Ecto neural progenitor cell (in vitro differentiated cells): ENCODE data around the gene KNSTRN.
A peak's percentile ranks its signal among the peaks of the same experiment; 100 is the strongest.

Source experiments
- DNase-seq: peaks from one replicate; pipeline ENCODE4 v3.0.0-alpha.2; 2018; ENCODE audit warnings: low spot score

The KNSTRN gene

DNA sequence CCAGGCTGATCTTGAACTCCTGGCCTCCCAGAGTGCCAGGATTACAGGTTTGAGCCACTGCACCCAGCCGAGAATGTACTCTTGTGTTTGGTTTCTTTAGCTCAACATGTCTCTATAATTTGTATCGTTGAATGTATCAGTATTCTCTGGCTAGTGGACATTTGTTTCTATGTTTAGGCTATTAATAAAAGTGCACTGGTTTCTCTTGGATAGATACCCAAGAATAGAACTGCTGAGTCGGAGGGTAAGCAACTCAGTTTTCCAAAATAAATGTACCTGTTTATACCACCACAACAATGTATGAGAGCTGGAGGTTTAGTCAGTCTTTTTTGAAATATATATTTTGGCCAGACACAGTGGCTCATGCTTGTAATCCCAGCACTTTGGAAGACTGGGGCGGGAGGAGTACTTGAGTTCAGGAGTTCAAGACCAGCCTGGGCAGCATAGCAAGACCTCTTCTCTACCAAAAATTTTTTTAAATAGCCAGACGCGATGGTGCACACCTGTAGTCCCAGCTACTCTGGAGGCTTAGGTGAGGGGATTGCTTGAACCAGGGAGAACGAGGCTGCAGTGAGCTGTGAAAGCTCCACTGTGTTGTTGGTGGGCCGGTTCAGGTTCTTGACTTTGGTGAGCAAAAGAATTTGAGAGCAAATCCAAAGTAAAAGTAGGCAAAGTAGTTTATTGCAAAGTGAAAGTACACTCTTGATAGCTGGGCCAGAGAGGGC is 15.3 kb downstream of the KNSTRN start:
- DNase-seq = no peak

DNA sequence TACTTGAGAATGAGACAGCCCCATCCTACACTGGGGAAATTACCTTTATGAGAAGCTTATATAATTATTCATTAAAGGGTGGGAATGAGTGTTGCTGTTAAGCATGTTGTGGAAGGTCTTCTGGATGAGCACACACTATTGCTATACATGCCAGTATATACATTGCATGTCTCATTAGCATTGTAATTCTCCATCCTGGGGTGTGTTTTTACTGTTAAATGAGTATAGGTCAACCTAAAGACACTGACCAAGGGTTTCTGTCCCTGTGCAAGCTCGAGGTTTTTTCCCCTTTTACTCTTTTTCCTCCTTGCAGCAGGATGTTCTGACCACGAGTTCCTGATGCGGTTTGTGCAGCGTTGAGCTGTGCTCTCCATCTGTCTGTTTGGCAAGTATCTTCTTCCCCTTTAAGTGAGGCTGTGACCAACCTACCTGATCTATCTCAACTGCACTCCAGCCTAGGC is 15.9 kb downstream of the KNSTRN start:
- DNase-seq = no peak

DNA sequence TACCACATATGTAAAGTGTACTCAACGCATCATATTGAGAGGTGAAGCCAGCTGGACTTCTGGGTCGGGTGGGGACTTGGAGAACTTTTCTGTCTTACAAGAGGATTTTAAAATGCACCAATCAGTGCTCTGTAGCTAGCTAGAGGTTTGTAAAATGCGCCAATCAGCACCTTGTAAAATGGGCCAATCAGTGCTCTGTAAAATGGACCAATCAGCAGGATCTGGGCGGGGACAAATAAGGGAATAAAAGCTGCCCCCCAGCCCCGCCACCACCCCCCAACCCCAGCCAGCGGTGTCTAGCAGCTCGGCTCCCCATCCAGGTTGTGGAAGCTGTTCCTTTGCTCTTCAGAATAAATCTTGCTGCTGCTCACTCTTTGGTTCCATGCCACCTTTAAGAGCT is 16.8 kb downstream of the KNSTRN start:
- DNase-seq = no peak

DNA sequence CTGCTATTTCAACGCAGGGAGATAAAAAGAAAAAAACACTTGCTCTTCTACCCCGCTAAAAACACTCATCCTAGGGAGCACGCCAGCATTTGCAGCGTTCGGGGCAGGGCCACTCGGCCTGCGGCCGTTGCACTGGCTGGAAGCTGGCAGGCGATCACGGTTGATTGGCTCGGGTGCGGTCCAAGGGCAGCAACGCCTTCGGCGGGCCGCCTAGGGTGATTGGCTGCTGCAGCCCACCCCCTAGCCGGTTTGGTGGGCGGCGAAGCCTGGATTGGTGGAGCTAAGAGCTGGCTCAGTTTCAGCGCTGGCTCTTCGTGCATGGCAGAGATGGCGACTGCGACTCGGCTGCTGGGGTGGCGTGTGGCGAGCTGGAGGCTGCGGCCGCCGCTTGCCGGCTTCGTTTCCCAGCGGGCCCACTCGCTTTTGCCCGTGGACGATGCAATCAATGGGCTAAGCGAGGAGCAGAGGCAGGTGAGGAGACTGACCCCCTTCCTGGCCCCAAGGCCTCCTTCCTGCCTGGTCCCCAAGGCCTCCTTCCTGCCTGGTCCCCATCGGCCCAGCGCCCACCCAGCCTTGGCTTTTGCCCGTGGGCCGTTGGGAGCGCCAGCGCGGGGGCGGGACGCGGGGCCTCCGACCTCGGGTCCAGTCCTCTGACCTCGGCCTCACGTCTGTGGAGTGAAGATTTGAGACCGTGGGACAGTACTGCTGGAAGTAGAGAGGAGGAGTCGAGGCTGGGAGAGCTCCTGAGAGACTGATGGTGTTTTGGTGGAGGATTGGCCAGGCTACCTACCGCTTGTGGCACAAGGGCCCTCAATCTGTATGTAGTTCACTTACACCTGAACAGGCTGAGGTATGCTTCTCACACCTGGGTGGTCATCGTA is 23.2 kb downstream of the KNSTRN start, which contains the start of gene IVD:
TSS of gene IVD (plus strand) at position 295 of the 881 bp plus-strand sequence. CDS start at position 328, 33 bp downstream.
- peak; percentile 96 for DNase-seq

DNA sequence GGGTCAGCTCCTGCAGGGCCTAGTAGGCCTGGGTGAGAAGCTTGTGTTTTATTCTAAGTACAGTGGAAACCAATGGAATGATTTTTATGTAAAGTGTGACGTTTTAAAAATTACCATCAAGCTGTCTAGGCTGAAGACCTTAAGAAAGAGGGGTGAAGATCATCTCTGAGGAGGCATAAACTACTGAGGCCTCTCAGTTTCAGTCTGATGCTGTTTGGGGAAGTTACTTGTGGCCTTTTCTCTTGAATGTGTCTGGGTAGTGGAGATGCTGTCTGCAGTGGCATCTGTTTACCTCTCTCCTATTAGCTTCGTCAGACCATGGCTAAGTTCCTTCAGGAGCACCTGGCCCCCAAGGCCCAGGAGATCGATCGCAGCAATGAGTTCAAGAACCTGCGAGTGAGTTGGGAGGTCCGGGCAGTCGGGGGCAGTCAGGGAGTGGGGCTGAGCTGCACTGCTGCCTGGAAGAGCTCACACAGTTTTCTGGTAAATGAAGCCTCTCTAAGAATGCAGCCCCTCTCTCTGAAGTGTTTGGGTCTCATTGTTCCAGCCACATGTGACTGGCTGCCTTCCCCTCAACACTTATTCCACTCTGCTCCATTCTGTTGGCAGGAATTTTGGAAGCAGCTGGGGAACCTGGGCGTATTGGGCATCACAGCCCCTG is 24.9 kb downstream of the KNSTRN start:
- no peak for DNase-seq

DNA sequence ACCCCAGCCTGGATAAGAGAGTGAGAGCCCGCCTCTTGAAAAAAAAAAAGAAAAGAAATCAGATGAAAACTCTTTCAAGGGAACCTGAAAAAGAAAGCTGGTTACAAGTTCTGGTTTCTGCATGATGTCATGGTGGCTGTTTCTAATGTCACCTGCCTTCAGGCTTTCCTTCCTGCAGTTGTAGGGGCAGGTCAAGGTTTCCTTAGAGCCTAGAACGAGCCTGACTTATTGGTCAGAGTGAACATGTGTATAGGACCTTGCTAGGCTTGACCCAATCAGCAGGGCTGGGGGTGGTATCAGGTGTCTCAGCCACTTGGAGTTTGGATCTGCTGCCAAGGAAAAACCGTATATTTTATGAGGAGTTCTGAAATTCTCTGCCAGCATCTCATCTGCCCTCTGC is 26.8 kb downstream of the KNSTRN start:
- DNase-seq = no peak

DNA sequence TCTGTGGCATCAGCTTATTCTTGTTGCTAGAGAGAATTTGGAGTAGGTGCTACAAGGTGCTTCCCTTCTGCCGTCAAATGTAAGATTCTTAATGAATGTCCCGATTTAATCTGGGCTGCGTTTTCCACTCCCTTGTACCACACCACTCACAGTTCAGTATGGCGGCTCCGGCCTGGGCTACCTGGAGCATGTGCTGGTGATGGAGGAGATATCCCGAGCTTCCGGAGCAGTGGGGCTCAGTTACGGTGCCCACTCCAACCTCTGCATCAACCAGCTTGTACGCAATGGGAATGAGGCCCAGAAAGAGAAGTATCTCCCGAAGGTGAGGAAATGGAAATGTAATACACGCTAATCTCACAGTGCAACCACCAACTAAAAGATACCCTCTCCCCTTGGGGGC is 28.0 kb downstream of the KNSTRN start:
- DNase-seq = no peak

DNA sequence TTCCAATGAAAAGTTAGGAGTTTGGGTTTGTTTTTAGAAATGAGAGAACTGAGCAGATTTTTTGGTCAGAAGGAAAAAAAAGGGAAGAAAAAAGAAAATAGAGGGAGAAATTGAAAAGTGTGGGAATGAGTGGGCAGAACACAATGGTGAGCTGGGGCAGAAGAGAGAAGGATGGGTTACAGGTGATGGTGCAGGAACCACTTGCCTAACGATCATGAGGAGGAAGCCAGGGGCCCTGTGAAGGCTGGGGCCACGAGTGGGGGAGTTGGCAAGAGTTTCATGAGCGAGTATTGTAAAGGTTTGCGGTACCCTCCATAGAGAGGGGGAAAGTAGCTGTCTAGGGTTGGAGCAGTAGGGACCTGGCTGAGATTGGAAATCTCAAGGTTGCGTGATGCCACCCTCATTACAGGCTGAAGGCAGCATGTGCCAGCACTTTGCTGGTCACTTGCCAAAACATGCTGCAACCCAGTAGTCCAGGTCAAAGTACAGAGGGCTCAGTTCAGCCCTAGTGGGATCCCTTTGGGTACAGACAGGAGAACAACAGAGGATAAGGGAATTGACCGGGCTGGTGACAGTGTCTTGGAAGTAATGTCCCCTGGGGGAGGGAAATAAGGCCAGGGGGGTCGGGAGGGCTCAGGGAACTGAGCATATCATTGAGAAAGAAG is 29.7 kb downstream of the KNSTRN start:
- DNase-seq = no peak

DNA sequence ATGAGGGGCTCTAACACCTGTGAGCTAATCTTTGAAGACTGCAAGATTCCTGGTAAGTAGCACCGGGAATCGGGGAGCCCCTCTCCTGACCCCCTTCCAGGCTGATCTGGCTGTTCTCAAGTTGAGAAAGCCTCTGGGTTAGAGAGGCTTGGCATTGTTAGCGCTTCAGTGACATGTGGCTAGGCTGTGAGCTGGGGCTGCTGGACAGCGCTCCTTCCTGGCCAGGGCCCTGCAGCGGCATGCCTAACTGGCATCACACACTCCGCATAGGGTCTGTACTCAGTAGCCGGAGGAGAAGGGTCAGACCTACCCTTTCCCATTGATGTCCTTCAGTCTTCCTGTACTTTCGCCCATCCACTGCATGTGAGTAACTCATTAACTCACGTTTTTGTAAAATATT is 30.5 kb downstream of the KNSTRN start:
- DNase-seq = no peak

DNA sequence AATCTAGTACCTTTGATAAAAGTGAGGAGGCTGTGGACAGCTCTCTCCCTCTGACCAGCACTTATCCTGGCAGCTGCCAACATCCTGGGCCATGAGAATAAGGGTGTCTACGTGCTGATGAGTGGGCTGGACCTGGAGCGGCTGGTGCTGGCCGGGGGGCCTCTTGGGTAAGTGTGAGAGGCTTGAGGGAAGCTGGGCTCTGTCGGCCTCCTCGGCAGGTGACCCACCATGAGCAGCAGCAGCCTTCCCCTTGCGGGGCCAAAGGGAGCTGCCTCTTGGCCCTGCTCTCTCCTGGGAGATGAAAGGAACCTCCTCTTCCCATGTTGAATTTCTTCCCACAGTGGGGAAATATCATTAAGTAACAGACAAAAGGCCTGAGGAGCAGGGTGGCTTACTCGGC is 32.3 kb downstream of the KNSTRN start:
- DNase-seq = no peak

DNA sequence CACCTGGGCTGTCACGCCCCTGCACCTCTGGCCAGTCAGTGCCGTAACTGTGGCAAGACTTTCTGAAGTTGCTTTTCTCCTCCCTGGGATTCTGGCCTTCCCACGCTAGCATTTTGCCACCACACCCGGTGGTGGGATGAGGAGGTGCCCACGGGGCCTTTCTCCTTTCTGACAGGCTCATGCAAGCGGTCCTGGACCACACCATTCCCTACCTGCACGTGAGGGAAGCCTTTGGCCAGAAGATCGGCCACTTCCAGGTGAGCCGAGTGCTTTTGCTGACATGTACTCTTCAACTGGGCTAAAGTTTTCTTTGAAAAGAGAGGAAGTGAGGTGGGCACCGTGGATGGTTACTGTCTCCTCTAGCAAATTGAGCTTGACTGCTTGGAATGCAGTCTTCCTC is 32.7 kb downstream of the KNSTRN start:
- DNase-seq = no peak

DNA sequence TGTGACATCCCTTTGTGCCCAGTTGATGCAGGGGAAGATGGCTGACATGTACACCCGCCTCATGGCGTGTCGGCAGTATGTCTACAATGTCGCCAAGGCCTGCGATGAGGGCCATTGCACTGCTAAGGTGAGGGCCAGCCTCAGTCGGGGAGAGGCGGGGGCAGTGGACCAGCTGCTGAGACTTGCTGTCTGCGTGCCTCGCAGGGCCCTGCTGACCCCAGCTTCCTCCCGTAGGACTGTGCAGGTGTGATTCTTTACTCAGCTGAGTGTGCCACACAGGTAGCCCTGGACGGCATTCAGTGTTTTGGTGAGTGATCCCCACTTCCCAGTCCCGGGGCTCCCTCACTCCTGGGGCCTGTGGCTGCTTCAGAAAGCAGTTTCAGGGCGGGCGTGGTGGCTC is 33.5 kb downstream of the KNSTRN start:
- no peak for DNase-seq

DNA sequence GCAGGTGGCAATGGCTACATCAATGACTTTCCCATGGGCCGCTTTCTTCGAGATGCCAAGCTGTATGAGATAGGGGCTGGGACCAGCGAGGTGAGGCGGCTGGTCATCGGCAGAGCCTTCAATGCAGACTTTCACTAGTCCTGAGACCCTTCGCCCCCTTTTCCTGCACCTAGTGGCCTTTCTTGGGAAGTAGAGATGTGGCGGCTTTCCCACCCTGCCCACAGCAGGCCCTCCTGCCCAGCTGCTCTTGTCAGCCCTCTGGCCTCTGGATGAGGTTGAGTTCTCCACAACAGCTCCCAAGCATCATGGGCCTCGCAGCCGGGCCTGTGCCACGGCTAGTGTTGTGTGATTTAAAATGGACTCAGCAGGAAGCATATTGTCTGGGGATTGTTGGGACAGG is 35.6 kb downstream of the KNSTRN start:
- no peak for DNase-seq

DNA sequence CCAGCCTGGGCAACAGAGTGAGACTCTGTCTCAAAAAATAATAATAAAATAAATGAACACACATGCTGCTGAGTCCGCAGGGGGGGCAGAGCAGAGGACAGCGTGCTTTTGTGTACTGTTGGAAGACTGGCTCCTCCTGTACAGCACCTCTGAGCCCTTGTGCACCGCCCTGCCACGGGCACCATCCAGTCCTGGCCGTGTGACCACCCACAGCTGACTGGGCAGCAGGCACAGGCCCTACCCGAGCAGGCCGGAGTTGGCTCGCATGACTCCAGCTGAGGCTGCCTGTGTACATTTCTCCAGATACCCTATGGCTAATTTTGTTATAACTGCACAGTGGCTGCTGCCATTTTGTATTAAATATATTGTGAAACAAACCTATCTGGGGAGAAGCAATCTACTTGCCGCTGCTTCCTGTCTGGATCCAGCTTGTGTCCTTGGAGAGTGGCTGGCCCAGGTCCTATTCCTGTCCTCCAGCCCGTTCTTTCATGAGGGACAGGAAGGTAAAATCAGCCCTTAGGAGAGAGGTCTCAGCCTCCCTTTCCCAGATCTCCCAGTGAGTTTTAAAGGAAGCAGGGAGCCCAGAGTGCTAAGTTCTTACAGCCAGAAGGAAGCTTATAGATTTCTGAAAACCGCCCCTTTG is 37.7 kb downstream of the KNSTRN start:
- DNase-seq = no peak

DNA sequence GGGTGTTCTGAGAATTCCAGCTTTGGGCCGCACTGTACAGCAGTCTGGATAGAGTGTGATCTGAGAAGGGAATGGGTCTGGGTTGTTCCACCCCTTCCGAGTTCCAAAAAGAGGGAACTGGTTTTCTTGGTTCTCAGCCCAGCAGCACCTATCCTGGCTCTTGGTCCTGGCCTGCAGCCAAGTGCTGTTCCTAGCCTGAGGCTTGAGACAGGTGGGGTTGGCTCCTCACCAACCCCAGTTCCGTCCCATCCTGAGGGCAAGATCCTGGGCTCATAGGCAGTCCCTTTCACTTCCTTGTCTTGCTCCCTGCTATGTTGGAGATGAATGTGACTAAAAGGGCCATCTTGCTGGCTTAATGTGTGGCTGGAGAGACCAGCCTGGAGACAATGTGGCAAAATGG is 38.3 kb downstream of the KNSTRN start:
- DNase-seq = no peak

DNA sequence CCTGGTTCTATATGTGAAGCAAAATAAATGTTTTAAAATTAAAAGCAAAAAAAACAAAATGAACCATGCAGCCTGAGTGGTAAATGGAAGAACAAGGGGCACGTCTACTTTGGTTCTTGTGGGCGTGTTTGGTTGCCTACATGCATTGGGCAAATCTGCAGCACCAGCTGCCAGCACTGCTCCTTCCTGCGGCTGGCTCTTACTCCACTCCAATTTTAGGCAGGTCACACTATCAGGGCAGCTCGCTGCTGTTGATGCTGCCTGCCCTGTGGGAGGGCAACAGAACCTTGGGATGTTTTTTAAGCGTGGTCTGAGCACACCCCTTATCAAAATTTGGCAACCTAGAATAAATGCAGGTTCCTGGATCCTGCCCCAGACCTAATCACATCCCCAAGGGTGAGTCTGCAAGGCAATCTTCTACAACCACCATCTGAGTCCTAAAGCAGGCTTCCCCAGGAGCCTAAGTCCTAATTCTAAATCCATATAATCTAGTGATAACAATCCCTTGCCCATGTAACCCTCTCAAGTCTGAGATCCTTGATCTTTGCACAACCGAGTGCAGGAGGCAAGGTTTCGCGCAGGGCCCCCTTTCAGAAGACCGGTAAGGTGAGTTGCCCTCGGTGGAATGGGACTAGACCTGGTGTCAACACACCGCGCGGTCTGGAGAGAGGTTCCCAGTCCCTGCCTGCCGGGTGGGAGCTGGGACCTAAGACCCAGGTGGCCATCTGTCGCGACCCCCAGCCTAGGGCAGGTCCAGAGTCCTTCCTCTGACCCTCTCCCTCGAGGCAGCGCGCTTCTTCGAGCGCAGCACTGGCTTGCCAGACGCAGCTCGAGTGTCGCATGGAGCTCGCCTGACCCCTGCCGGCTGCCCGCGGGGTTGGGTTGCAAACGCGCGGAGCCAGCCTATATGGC is 39.0 kb downstream of the KNSTRN start:
- peak; percentile 87 for DNase-seq

DNA sequence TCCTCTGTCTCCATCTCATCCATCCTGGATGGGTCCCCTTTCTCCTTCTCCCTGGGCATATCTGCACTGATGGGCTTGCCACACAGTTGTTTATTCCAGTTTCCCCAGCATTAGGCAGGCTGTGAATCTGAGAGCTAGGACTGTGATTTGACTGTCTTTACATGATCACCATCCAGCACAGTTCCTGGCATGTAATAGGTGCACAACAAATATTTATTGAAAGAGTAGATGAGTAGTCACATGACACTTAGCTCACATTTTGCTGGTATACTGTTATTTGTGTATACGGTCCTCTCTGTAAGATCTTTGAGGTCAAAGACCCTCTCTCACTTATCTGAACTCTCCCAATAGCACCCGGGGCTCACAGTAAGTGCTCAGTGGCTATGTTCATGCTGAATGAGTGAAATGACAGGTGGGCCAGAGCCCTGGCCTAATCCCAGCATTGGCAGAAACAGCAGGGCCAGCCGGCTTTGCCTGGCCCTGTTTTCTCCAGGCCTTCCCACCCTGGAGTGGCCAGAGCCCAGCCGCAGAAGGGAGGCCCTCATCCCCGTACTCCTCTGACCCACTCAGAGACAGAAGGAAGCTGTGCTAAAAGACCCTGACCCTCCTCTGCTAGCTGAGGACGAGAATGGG is 42.1 kb downstream of the KNSTRN start:
- no peak for DNase-seq

DNA sequence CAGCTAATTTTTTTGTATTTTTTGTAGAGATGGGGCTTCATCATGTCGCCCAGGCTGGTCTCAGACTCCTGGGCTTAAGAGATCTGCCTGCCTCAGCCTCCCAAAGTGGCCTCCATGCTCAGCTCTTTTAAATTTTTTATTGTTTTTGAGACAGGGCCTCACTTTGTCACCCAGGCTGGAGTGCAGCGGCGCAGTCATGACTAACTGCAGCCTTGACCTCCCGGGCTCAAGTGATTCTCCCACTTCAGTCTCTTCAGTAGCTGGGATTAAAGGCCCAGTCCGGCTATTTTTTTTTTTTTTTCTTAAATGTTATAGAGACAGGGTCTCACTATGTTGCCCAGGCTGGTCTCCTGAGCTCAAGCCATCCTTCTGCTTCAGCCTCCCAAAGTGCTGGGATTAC is 43.2 kb downstream of the KNSTRN start:
- DNase-seq = no peak

DNA sequence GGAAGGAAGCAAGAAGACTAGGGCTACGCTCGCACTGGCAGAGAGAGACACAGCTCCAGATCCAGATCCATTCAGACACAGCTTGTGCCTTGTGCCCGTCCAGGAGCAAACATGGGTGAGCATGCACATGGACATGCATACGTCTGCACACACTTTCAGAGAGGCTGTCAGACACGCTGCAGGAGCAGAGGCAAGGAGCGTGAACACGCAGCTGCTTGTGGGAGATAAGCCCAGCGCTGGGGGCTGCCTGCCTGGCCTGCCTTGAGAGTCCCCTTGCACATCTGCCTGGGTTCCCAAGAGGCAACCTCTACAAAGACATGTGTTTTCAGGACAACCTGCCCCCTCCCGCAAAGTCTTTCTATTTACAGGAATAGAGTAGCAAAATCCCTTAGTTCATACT is 44.7 kb downstream of the KNSTRN start:
- DNase-seq = no peak

DNA sequence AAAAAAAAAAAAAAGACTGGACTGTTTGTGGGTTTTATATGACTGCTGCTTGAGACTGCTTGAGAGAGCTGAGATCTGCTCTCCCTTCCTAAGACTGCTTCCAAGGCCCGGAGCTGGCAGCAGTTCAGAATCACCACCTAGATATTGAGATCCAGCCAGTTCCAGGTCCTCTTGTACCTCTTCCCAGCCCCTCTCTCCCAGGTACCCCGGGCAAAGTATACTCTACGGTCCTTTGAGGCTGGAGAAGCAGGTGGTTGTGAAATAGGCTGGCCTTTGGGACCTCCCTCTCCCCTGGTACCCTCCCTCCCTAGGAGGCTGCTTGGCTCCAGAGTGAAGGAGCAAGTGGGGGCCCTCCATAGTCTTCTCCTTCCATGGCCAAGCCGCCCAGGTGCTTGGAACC is 45.7 kb downstream of the KNSTRN start:
- DNase-seq = no peak
